HCT116 (cell line): ENCODE data around the gene ZNF320. TPM values are rescaled to one million over a fixed set of nuclear protein-coding genes. Genes with fewer than 3 reads are reported as not detected.

Experiments used
- ATAC-seq: fragments of 200-7000 bp; cut with Tn5 transposase; 2 replicates; pipeline ENCODE4 v1.9.1; 2020; ENCODE audit warnings: mild to moderate bottlenecking, moderate library complexity
- BruUV-seq: library from RNA; stranded (reverse); fragments of 400-500 nt; replicated peaks from 2 replicates; lab custom pipeline; 2021; lab: Mats Ljungman, UMichigan
- CTCF ChIA-PET: fragments of 300-600 bp; sonication (Branson Sonifier 250); formaldehyde crosslinking; loops from one replicate; lab custom pipeline; 2021; ENCODE audit warnings: antibody characterized with exemption; lab: Charles Lee
- POLR2A ChIA-PET: fragments of 300-600, 350-600 bp; sonication (Branson Sonifier 250); formaldehyde crosslinking; loops from one replicate; lab custom pipeline; 2021; ENCODE audit warnings: antibody characterized with exemption; lab: Charles Lee
- RAD21 ChIA-PET, 2 experiments: fragments of 300-600 bp; sonication (Branson Sonifier 250); formaldehyde crosslinking; loops; one replicate each; lab custom pipeline; 2023; ENCODE audit warnings: low total read pairs in 2 of 2; ENCODE audit not compliant: uncharacterized antibody in 2 of 2, unreplicated experiment in 2 of 2, low non-redundant PET in 1 of 2; lab: Charles Lee
- DNase-seq: peaks from one replicate; pipeline ENCODE4 v3.0.0-alpha.2; 2010; ENCODE audit warnings: low read depth, low spot score
- H2AFZ ChIP-seq: fragments of 200-600 bp; shearing (Covaris generic), sonication (generic); 2 replicates; pipeline ENCODE4 v1.6.1; 2017; ENCODE audit warnings: low read depth, mixed run types, mixed read lengths, antibody characterized with exemption, low read length; ENCODE audit not compliant: poor library complexity, severe bottlenecking
- H3K27ac ChIP-seq: 2 replicates; pipeline ENCODE4 v1.5.1; 2012; ENCODE audit warnings: low read depth, low read length
- H3K27me3 ChIP-seq: fragments of 200-600 bp; sonication (generic); 2 replicates; pipeline ENCODE4 v1.6.1; 2016; ENCODE audit warnings: mixed run types, low read length, mixed read lengths; ENCODE audit not compliant: insufficient read depth
- H3K36me3 ChIP-seq, 2 experiments: fragments of 200-500 bp in 1 of 2; fragments of 200-600 bp in 1 of 2; sonication (Bioruptor generic) in 1 of 2; sonication (generic) in 1 of 2; 2 replicates each; pipeline versions ENCODE4 v1.5.1 to v1.6.1; 2014 to 2016; ENCODE audit warnings: low read length in 2 of 2, inconsistent platforms in 1 of 2, mixed read lengths in 1 of 2, mixed run types in 1 of 2; ENCODE audit not compliant: insufficient read depth in 2 of 2, control insufficient read depth in 1 of 2
- H3K4me1 ChIP-seq, 2 experiments: fragments of 200-600 bp in 1 of 2; sonication (generic) in 1 of 2; 2 replicates each; pipeline versions ENCODE4 v1.5.1 to v1.6.1; 2012 to 2017; ENCODE audit warnings: low read length in 2 of 2, inconsistent platforms in 1 of 2, mild to moderate bottlenecking in 1 of 2, mixed read lengths in 1 of 2, mixed run types in 1 of 2, moderate library complexity in 1 of 2; ENCODE audit not compliant: insufficient read depth in 2 of 2, control insufficient read depth in 1 of 2
- H3K4me2 ChIP-seq: fragments of 200-600 bp; sonication (generic); 2 replicates; pipeline ENCODE4 v1.6.1; 2017; ENCODE audit warnings: mixed run types, low read length, mixed read lengths
- H3K4me3 ChIP-seq, 2 experiments: fragments of 200-600 bp in 1 of 2; sonication (generic) in 1 of 2; replicated peaks in 1 of 2; 2 replicates each; pipeline ENCODE4 v1.5.1; 2011 to 2016; ENCODE audit warnings: low read length in 2 of 2, control low read depth in 1 of 2, low read depth in 1 of 2, mild to moderate bottlenecking in 1 of 2, mixed read lengths in 1 of 2, mixed run types in 1 of 2
- H3K79me2 ChIP-seq: fragments of 200-600 bp; sonication (generic); 2 replicates; pipeline ENCODE4 v1.6.1; 2017; ENCODE audit warnings: mild to moderate bottlenecking, mixed run types, low read length, moderate library complexity, mixed read lengths; ENCODE audit not compliant: insufficient read depth
- H3K9ac ChIP-seq: fragments of 200-600 bp; sonication (generic); 2 replicates; pipeline ENCODE4 v1.6.1; 2016; ENCODE audit warnings: low read length, mixed read lengths
- H3K9me2 ChIP-seq: fragments of 200-600 bp; sonication (generic), shearing (Covaris generic); 2 replicates; pipeline ENCODE4 v1.6.1; 2017; ENCODE audit warnings: mixed run types, mild to moderate bottlenecking, moderate library complexity; ENCODE audit not compliant: insufficient read depth
- H3K9me3 ChIP-seq, 2 experiments: fragments of 200-500 bp in 1 of 2; fragments of 200-600 bp in 1 of 2; sonication (Bioruptor generic) in 1 of 2; sonication (generic) in 1 of 2; 2 replicates each; pipeline ENCODE4 v1.6.1; 2014 to 2017; ENCODE audit warnings: low read length in 2 of 2, mixed read lengths in 2 of 2, inconsistent platforms in 1 of 2, low read depth in 1 of 2, mild to moderate bottlenecking in 1 of 2, mixed run types in 1 of 2, moderate library complexity in 1 of 2; ENCODE audit not compliant: control insufficient read depth in 1 of 2, insufficient read depth in 1 of 2
- H4K20me1 ChIP-seq: fragments of 200-600 bp; sonication (generic), shearing (Covaris generic); 2 replicates; pipeline ENCODE4 v1.6.1; 2017; ENCODE audit warnings: mixed run types, mild to moderate bottlenecking, moderate library complexity; ENCODE audit not compliant: insufficient read depth
- CBX3 ChIP-seq: IDR thresholded peaks from 2 replicates; pipeline ENCODE4 v1.6.1; 2012; ENCODE audit warnings: low read depth
- EGR1 ChIP-seq: IDR thresholded peaks from 2 replicates; pipeline ENCODE4 v1.6.1; 2012; ENCODE audit warnings: low read depth
- EZH2 ChIP-seq: fragments of 200-600 bp; sonication (generic); IDR thresholded peaks from 2 replicates; pipeline ENCODE4 v1.6.1; 2017; ENCODE audit warnings: antibody characterized with exemption, mixed run types
- JUND ChIP-seq: IDR thresholded peaks from 2 replicates; pipeline ENCODE4 v1.6.1; 2012
- MAX ChIP-seq: IDR thresholded peaks from 2 replicates; pipeline ENCODE4 v1.6.1; 2012
- POLR2A ChIP-seq: IDR thresholded peaks from 2 replicates; pipeline ENCODE4 v1.7.0; 2011; ENCODE audit warnings: borderline replicate concordance; ENCODE audit not compliant: insufficient read depth, insufficient read length; ENCODE audit errors: extremely low read depth
- RAD21 ChIP-seq: IDR thresholded peaks from 2 replicates; pipeline ENCODE4 v1.6.1; 2012; ENCODE audit warnings: low read depth, mild to moderate bottlenecking
- SP1 ChIP-seq: IDR thresholded peaks from 2 replicates; pipeline ENCODE4 v1.6.1; 2012; ENCODE audit warnings: low read depth
- TCF7L2 ChIP-seq: IDR thresholded peaks from 2 replicates; pipeline ENCODE4 v1.7.0; 2011; ENCODE audit warnings: borderline replicate concordance, inconsistent platforms; ENCODE audit not compliant: insufficient read depth, insufficient read length; ENCODE audit errors: extremely low read depth
- YY1 ChIP-seq: IDR thresholded peaks from 2 replicates; pipeline ENCODE4 v1.6.1; 2011; ENCODE audit warnings: low read length, low read depth, moderate library complexity, mild to moderate bottlenecking; ENCODE audit not compliant: insufficient replicate concordance; ENCODE audit errors: extremely low read depth
- ZBTB33 ChIP-seq: IDR thresholded peaks from 2 replicates; pipeline ENCODE4 v1.6.1; 2011; ENCODE audit warnings: mild to moderate bottlenecking, low read length, moderate library complexity; ENCODE audit not compliant: insufficient replicate concordance; ENCODE audit errors: extremely low read depth
- ZFX ChIP-seq: fragments of 450-650 bp; IDR thresholded peaks from 2 replicates; pipeline ENCODE4 v1.6.1; 2017
- ZNF274 ChIP-seq: fragments of 200-500 bp; sonication (Bioruptor generic); IDR thresholded peaks from 2 replicates; pipeline ENCODE4 v1.6.1; 2014; ENCODE audit warnings: mild to moderate bottlenecking, low read depth, low read length, inconsistent platforms
- intact Hi-C: fragments of 100-400 bp; cut with micrococcal nuclease; formaldehyde crosslinking; loops from 2 replicates; pipeline ENCODE4 v1.10.0; 2022
- total RNA-seq: library from RNA; stranded (reverse); gene quantifications from one replicate; pipeline ENCODE4 v1.2.1, GENCODE V29; 2021; ENCODE audit not compliant: unreplicated experiment
- TF ChIP-seq, protein P1 (sequence below): IDR thresholded peaks from 2 replicates; pipeline ENCODE4 v1.6.1; 2012
- TF ChIP-seq, protein P2 (sequence below), 3 experiments: fragments of 200-600 bp in 1 of 3; sonication (generic) in 1 of 3; IDR thresholded peaks in 2 of 3; conservative IDR thresholded peaks in 1 of 3; 2 replicates each; pipeline ENCODE4 v1.5.1; 2012 to 2017; ENCODE audit warnings: low read depth in 2 of 3, low read length in 2 of 3, antibody characterized with exemption in 1 of 3, borderline replicate concordance in 1 of 3, control low read depth in 1 of 3, mild to moderate bottlenecking in 1 of 3, mixed read lengths in 1 of 3, mixed run types in 1 of 3, moderate library complexity in 1 of 3; ENCODE audit not compliant: insufficient read depth in 1 of 3

ZNF320 gene
- total RNA-seq, 1 experiment from 2014 or later = 9.2 TPM

- Histone ChIP-seq H3K79me2 (peaks cover 8% of the 10 kb centered on the region; the same call in 1 of the 2 replicates), H3K36me3 (peaks cover 4 to 7% of the 10 kb centered on the region in 2 experiments; a peak in 3 of 4 replicates), H3K27me3 (no peaks in the 10 kb centered on the region), H4K20me1 (no peaks in the 10 kb centered on the region), H3K4me2 (peak overlapping the region; percentile 84), H3K4me3 (peak overlapping the region; percentile 79 to 80), H3K27ac (0 out of 2 replicates have a peak overlapping the region, but pooled peaks have one; percentile 86), H2AFZ (no peak overlapping the region), H3K4me1 (peaks cover 0 to 10% of the 10 kb centered on the region in 2 experiments; a peak in 1 of 4 replicates), H3K9me3 (no peaks in the 10 kb centered on the region), H3K9me2 (no peaks in the 10 kb centered on the region), H3K9ac (no peak overlapping the region)
- ChIA-PET RAD21 (no interaction called here), CTCF (no interaction called here), POLR2A (interaction anchor here (0.7 kb wide), 1 partner anchor 24 kb away, joined by 3 read pairs; no protein-coding TSS in a partner anchor)
- no peak for DNase-seq
- no TSS peak for BruUV-seq
- intact Hi-C loops = loop anchor here (2.0 kb wide), 1 partner anchor 179 kb away; the partner anchor contains the start of gene ZNF160
- TF ChIP-seq YY1 = no peak
- no peak for TF ChIP-seq CBX3
- TF ChIP-seq, protein P1, sequence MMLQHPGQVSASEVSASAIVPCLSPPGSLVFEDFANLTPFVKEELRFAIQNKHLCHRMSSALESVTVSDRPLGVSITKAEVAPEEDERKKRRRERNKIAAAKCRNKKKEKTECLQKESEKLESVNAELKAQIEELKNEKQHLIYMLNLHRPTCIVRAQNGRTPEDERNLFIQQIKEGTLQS = no peak
- no peak for TF ChIP-seq JUND
- TF ChIP-seq, protein P2, sequence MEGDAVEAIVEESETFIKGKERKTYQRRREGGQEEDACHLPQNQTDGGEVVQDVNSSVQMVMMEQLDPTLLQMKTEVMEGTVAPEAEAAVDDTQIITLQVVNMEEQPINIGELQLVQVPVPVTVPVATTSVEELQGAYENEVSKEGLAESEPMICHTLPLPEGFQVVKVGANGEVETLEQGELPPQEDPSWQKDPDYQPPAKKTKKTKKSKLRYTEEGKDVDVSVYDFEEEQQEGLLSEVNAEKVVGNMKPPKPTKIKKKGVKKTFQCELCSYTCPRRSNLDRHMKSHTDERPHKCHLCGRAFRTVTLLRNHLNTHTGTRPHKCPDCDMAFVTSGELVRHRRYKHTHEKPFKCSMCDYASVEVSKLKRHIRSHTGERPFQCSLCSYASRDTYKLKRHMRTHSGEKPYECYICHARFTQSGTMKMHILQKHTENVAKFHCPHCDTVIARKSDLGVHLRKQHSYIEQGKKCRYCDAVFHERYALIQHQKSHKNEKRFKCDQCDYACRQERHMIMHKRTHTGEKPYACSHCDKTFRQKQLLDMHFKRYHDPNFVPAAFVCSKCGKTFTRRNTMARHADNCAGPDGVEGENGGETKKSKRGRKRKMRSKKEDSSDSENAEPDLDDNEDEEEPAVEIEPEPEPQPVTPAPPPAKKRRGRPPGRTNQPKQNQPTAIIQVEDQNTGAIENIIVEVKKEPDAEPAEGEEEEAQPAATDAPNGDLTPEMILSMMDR (IDR thresholded peaks at IDR 0.05 in 2 of 3, conservative IDR thresholded peaks at IDR 0.05 in 1 of 3; ENCODE audit: borderline replicate concordance in 1 of 3, insufficient read depth in 1 of 3, low read depth in 2 of 3, low read length in 2 of 3) = no peak
- no peak for TF ChIP-seq EGR1
- TF ChIP-seq ZNF274 = no peak
- TF ChIP-seq ZFX = no peak; the same call in 1 of the 2 replicates
- no peak for TF ChIP-seq ZBTB33
- TF ChIP-seq RAD21 = no peak
- no peak for TF ChIP-seq SP1
- TF ChIP-seq POLR2A = no peak
- no peak for TF ChIP-seq MAX
- no peak for TF ChIP-seq EZH2
- no peak for TF ChIP-seq TCF7L2
- ATAC-seq = peak; percentile 1; the same call in 1 of the 2 replicates
These were observed 26.6 kb upstream of the ZNF320 start for GRCh38 chr19:52923778-52924593.
